Skin of body (tissue), 2 donors: ENCODE measurements around the gene CCDC137. TPM values are rescaled to one million over a fixed set of nuclear protein-coding genes. Genes with fewer than 3 reads are reported as not detected.

Experiments used
- DNase-seq: peaks from one replicate; lab custom pipeline; 2025; lab: John Stamatoyannopoulos, UW
- total RNA-seq: library from RNA; depleted of rRNA; stranded (reverse); fragments of >200 nt; gene quantifications from one replicate; pipeline ENCODE4 v1.2.3, GENCODE V29; 2014

CCDC137 gene
- total RNA-seq, 1 donor from 2014 or later, result 5.9 TPM

GRCh38 chr17:81682565-81683207 lies 16.1 kb downstream of the CCDC137 start:
- no peak for DNase-seq

- DNase-seq, result no peak
Measured at GRCh38 chr17:81683208-81683583, 16.7 kb downstream of the CCDC137 start.

GRCh38 chr17:81683584-81684441 lies 17.3 kb downstream of the CCDC137 start, which contains the start of the genes ARL16 and HGS:
TSS of gene ARL16 (minus strand) at chr17:81683797. CDS start at chr17:81683753, 44 bp downstream.
TSS of gene HGS (plus strand) at chr17:81684011. CDS start at chr17:81684067, 56 bp downstream.
- DNase-seq, result peak; percentile 99

GRCh38 chr17:81684442-81684911 lies 17.9 kb downstream of the CCDC137 start:
- no peak for DNase-seq

GRCh38 chr17:81685108-81685507 lies 18.6 kb downstream of the CCDC137 start:
- DNase-seq, result no peak

GRCh38 chr17:81686614-81687013 lies 20.1 kb downstream of the CCDC137 start:
- no peak for DNase-seq

- DNase-seq, result no peak
Measured at GRCh38 chr17:81687770-81688541, 21.4 kb downstream of the CCDC137 start.

- no peak for DNase-seq
Measured at GRCh38 chr17:81688616-81689015, 22.1 kb downstream of the CCDC137 start.

- DNase-seq, result no peak
Measured at GRCh38 chr17:81690066-81690465, 23.5 kb downstream of the CCDC137 start.

GRCh38 chr17:81690549-81690948 lies 24.0 kb downstream of the CCDC137 start:
- no peak for DNase-seq

GRCh38 chr17:81691196-81691595 lies 24.7 kb downstream of the CCDC137 start:
- DNase-seq, result no peak

- DNase-seq, result no peak
Measured at GRCh38 chr17:81691608-81692007, 25.1 kb downstream of the CCDC137 start.

- DNase-seq, result no peak
Measured at GRCh38 chr17:81693509-81694210, 27.1 kb downstream of the CCDC137 start.

GRCh38 chr17:81694810-81695209 lies 28.3 kb downstream of the CCDC137 start:
- DNase-seq, result no peak

- DNase-seq, result no peak
Measured at GRCh38 chr17:81695211-81695610, 28.7 kb downstream of the CCDC137 start.

- DNase-seq, result no peak
Measured at GRCh38 chr17:81695801-81696200, 29.3 kb downstream of the CCDC137 start.

- DNase-seq, result no peak
Measured at GRCh38 chr17:81696218-81696941, 29.8 kb downstream of the CCDC137 start.

- DNase-seq, result no peak
Measured at GRCh38 chr17:81697261-81698044, 30.9 kb downstream of the CCDC137 start.
